Measurements from ENCODE around the gene IL1RAPL2.
"Not testable (repeated sequence)": the region's sequence is repeated elsewhere in the genome, so short reads cannot be mapped to it uniquely, and the experiment has no call there.

Gene IL1RAPL2

DNA sequence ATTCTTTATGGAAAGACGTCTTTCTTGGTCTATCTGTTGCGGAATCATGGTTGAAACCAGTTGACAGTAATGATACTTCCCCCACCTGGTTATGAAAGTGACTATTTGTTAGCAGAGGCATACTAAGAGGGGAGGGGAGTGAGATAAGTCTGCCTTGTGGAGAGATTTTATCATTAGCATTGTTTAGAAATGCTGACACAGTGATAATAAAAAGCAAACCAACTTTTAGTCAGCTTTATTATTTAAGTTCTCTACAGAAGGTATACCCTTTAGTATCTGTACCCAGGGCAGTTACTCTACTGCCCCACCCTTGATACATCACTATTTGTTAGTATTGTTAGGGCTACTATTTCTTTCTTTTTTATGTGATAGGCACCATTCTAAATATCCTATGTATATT, 26.9 kb upstream of the IL1RAPL2 start:
- Histone ChIP-seq H3K36me3 (ENCODE audit: low read length) (no peaks in the 10 kb centered on the region), H3F3A (ENCODE audit: insufficient read depth) (no peaks in the 10 kb centered on the region), H3K9me3 (ENCODE audit: insufficient read depth, low read length) (no peaks in the 10 kb centered on the region), H3K4me3 (ENCODE audit: insufficient read depth, low read length, poor library complexity, severe bottlenecking) (no peak overlapping the region), H3K27ac (ENCODE audit: low read depth, low read length) (no peak overlapping the region), H3K79me2 (ENCODE audit: insufficient read depth, low read length) (no peaks in the 10 kb centered on the region), H4K20me1 (ENCODE audit: low read depth, low read length) (no peaks in the 10 kb centered on the region), H2AFZ (ENCODE audit: low read depth, low read length, severe bottlenecking) (no peak overlapping the region), H3K27me3 (ENCODE audit: low read length) (no peaks in the 10 kb centered on the region), H3K4me2 (ENCODE audit: low read depth, low read length, poor library complexity, severe bottlenecking) (no peak overlapping the region), H3K9me2 (replicated peaks; ENCODE audit: insufficient read depth, low read length) (no peaks in the 10 kb centered on the region), H3K9ac (ENCODE audit: low read length) (no peak overlapping the region)
- TF ChIP-seq, protein P1, sequence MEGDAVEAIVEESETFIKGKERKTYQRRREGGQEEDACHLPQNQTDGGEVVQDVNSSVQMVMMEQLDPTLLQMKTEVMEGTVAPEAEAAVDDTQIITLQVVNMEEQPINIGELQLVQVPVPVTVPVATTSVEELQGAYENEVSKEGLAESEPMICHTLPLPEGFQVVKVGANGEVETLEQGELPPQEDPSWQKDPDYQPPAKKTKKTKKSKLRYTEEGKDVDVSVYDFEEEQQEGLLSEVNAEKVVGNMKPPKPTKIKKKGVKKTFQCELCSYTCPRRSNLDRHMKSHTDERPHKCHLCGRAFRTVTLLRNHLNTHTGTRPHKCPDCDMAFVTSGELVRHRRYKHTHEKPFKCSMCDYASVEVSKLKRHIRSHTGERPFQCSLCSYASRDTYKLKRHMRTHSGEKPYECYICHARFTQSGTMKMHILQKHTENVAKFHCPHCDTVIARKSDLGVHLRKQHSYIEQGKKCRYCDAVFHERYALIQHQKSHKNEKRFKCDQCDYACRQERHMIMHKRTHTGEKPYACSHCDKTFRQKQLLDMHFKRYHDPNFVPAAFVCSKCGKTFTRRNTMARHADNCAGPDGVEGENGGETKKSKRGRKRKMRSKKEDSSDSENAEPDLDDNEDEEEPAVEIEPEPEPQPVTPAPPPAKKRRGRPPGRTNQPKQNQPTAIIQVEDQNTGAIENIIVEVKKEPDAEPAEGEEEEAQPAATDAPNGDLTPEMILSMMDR (IDR thresholded peaks at IDR 0.05; ENCODE audit: insufficient read depth, low read length, poor library complexity, severe bottlenecking), result no peak
- TF ChIP-seq EZH2phosphoT487 (conservative IDR thresholded peaks at IDR 0.05; ENCODE audit: low read length), result no peak

DNA sequence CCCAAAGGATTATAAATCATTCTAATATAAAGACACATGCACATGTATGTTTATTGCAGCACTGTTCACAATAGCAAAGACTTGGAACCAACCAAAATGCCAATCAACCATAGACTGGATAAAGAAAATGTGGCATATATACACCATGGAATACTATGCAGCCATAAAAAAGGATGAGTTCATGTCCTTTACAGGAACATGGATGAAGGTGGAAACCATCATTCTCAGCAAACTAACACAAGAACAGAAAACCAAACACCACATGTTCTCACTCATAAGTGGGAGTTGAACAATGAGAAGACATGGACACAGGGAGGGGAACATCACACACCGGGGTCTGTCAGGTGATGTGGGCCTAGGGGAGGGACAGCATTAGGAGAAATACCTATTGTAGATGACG, 23.6 kb upstream of the IL1RAPL2 start:
- H3K4me2 ChIP-seq (ENCODE audit: low read depth, low read length, poor library complexity, severe bottlenecking); H3K27me3 ChIP-seq (ENCODE audit: low read length); H3K27ac ChIP-seq (ENCODE audit: low read depth, low read length); H4K20me1 ChIP-seq (ENCODE audit: low read depth, low read length); H3K79me2 ChIP-seq (ENCODE audit: insufficient read depth, low read length); H3K9me2 ChIP-seq (replicated peaks; ENCODE audit: insufficient read depth, low read length); H3K36me3 ChIP-seq (ENCODE audit: low read length); H2AFZ ChIP-seq (ENCODE audit: low read depth, low read length, severe bottlenecking); H3K4me3 ChIP-seq (ENCODE audit: insufficient read depth, low read length, poor library complexity, severe bottlenecking); H3K9ac ChIP-seq (ENCODE audit: low read length); H3K9me3 ChIP-seq (ENCODE audit: insufficient read depth, low read length); H3F3A ChIP-seq (ENCODE audit: insufficient read depth): not testable (repeated sequence)

DNA sequence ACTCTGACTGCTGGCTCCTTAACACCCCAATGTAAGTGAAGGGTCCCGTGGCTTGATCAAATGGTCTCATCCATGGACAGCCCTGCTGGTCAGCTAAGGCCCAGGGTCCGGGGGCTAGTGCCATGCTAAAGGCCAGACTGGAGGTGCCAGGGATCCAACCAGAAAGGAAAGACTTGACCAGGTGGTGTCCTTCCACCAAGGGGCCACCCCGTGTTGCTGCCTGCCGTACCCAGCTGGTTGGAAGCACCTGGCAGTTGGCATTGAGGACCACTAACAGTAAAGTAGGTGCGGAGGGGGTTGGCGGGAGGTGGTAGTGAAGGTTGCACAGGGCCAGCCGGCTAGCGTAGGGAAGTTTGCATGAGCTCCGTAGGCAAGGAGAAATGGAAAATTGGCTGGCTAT, 1.7 kb upstream of the IL1RAPL2 start:
- H3K4me2 ChIP-seq (ENCODE audit: low read depth, low read length, poor library complexity, severe bottlenecking), result no peak overlapping the region
- no peak overlapping the region for H3K9ac ChIP-seq (ENCODE audit: low read length)
- TF ChIP-seq EZH2phosphoT487 (conservative IDR thresholded peaks at IDR 0.05; ENCODE audit: low read length), result no peak
- TF ChIP-seq, protein P1 (IDR thresholded peaks at IDR 0.05; ENCODE audit: insufficient read depth, low read length, poor library complexity, severe bottlenecking), result no peak

DNA sequence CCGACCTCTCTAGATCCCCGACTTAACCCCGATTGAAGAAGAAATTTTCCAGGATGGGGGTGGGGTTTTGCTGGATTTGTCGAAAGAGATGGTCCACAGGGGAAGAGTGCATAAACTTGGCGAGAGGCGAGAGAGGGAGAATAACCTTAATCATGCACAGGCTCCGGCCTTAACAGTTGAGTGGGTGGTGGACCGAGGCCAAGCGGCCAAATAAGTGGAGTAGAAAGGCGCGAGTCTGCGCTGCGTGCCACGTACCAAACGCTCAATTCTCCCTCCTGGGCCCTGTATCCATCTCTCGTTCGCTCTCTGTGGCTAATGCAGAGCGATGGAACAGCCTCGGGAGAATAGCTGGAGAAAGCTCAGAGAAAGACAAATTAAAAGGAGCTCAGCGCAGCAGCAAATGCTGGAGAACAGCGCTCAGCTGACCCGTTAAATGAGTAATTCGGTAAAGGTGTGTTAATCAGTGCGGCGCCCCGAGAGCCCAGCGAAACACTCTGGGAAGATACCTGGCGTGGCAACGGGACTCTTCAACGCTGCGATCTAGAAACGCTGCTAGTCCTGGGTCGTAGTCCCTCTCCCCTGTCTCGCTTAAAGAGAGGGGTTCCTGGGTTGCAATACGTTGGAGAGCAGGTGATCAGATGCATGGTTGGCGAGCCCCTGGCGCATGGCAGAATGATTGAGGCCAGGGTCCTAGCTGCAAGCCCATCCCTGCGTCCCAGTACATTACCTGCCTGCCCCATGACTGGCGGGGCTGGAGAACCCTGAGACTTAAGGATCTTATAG, 887 bp upstream of the IL1RAPL2 start:
- no peak overlapping the region for H2AFZ ChIP-seq (ENCODE audit: low read depth, low read length, severe bottlenecking)
- H3K9me3 ChIP-seq (ENCODE audit: insufficient read depth, low read length), result no peaks in the 10 kb centered on the region
- no peaks in the 10 kb centered on the region for H4K20me1 ChIP-seq (ENCODE audit: low read depth, low read length)
- no peaks in the 10 kb centered on the region for H3K79me2 ChIP-seq (ENCODE audit: insufficient read depth, low read length)
- no peaks in the 10 kb centered on the region for H3K36me3 ChIP-seq (ENCODE audit: low read length)
- no peak overlapping the region for H3K4me2 ChIP-seq (ENCODE audit: low read depth, low read length, poor library complexity, severe bottlenecking)
- no peak overlapping the region for H3K9ac ChIP-seq (ENCODE audit: low read length)
- H3K27ac ChIP-seq (ENCODE audit: low read depth, low read length), result no peak overlapping the region
- TF ChIP-seq EZH2phosphoT487 (conservative IDR thresholded peaks at IDR 0.05; ENCODE audit: low read length), result no peak
- TF ChIP-seq, protein P1 (IDR thresholded peaks at IDR 0.05; ENCODE audit: insufficient read depth, low read length, poor library complexity, severe bottlenecking), result no peak
- no peaks in the 10 kb centered on the region for H3K27me3 ChIP-seq (ENCODE audit: low read length)
- no peaks in the 10 kb centered on the region for H3K9me2 ChIP-seq (replicated peaks; ENCODE audit: insufficient read depth, low read length)
- H3K4me3 ChIP-seq (ENCODE audit: insufficient read depth, low read length, poor library complexity, severe bottlenecking), result no peak overlapping the region
- H3F3A ChIP-seq (ENCODE audit: insufficient read depth), result no peaks in the 10 kb centered on the region

More for the DNA sequence above, 1.7 kb upstream of the IL1RAPL2 start:
- Histone ChIP-seq H3F3A (ENCODE audit: insufficient read depth) (no peaks in the 10 kb centered on the region), H4K20me1 (ENCODE audit: low read depth, low read length) (no peaks in the 10 kb centered on the region), H3K79me2 (ENCODE audit: insufficient read depth, low read length) (no peaks in the 10 kb centered on the region), H3K9me2 (replicated peaks; ENCODE audit: insufficient read depth, low read length) (no peaks in the 10 kb centered on the region), H3K27ac (ENCODE audit: low read depth, low read length) (no peak overlapping the region), H3K36me3 (ENCODE audit: low read length) (no peaks in the 10 kb centered on the region), H3K27me3 (ENCODE audit: low read length) (no peaks in the 10 kb centered on the region), H2AFZ (ENCODE audit: low read depth, low read length, severe bottlenecking) (no peak overlapping the region), H3K4me3 (ENCODE audit: insufficient read depth, low read length, poor library complexity, severe bottlenecking) (no peak overlapping the region), H3K9me3 (ENCODE audit: insufficient read depth, low read length) (no peaks in the 10 kb centered on the region)

All from SU-DHL-6 (cell line).